ENCODE data around the gene CCDC90B.
"Not testable (repeated sequence)": the region's sequence is repeated elsewhere in the genome, so short reads cannot be mapped to it uniquely, and the experiment has no call there.

DNA sequence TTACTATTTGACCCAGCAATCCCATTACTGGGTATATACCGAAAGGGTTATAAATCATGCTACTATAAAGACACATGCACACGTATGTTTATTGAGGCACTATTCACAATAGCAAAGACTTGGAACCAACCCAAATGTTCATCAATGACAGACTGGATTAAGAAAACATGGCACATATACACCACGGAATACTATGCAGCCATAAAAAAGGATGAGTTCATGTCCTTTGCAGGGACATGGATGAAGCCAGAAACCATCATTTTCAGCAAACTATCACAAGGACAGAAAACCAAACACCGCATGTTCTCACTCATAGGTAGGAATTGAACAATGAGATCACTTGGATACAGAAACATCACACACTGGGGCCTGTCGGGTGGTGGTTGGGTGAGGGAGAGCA lies 14.4 kb downstream of the CCDC90B start:
- TF ChIP-seq, protein P1, sequence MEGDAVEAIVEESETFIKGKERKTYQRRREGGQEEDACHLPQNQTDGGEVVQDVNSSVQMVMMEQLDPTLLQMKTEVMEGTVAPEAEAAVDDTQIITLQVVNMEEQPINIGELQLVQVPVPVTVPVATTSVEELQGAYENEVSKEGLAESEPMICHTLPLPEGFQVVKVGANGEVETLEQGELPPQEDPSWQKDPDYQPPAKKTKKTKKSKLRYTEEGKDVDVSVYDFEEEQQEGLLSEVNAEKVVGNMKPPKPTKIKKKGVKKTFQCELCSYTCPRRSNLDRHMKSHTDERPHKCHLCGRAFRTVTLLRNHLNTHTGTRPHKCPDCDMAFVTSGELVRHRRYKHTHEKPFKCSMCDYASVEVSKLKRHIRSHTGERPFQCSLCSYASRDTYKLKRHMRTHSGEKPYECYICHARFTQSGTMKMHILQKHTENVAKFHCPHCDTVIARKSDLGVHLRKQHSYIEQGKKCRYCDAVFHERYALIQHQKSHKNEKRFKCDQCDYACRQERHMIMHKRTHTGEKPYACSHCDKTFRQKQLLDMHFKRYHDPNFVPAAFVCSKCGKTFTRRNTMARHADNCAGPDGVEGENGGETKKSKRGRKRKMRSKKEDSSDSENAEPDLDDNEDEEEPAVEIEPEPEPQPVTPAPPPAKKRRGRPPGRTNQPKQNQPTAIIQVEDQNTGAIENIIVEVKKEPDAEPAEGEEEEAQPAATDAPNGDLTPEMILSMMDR (IDR thresholded peaks at IDR 0.05), result not testable (repeated sequence)
- not testable (repeated sequence) for TF ChIP-seq POLR2AphosphoS5 (IDR thresholded peaks at IDR 0.05)
